GM19238 (cell line): ENCODE results near the gene ING3.

ENCODE experiments used
- DNase-seq: peaks from one replicate; pipeline ENCODE4 v3.0.0; 2011; ENCODE audit warnings: low spot score; ENCODE audit not compliant: insufficient read length

ING3 gene

DNA sequence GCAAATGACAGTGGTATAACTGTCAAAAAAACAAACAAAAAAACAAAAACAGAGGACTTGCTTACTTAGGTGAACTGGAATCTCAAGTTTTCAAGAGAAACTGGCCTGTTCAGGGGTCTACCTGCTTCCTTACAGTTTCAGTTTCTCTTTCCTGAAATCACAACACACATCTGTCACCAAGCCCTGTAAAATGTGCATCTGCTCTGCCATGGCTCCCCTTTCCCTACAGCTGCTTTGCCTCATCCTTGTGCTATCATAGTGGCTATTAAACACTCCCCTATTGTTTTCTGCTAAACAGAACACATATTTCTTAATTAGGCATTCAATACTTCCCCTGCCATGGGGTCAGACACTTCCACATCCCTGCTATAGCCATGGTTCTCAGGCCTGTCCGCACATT, 75.6 kb downstream of the ING3 start:
- no peak for DNase-seq

DNA sequence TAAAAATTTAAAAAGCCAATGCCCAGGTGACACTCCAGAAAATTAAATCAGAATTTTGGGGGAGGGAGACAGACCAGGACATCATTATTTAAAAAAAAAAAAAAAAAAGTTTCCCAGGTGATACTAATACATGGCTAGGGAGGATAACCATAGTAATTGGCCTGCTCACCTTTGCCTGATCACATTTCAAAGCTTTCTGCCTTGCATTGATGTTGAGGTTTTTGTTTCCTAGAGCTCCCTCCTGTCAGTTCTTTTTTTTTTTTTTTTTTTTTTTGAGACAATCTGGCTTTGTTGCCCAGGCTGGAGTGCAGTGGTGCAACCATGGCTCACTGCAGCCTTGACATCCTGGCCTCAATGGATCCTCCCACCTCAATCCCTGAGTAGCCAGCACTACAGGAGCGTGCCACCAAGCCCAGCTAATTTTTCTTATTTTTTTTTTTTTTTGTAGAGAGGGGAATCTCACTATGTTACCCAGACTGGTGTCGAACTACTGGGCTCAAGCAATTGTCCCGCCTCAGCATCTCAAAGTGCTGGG, 76.1 kb downstream of the ING3 start:
- DNase-seq, result no peak
